ENCODE results near the gene FTCDNL1.

The FTCDNL1 gene

GRCh38 chr2:199850718-199851500, at the start of gene FTCDNL1:
Gene FTCDNL1 (minus strand): TSS chr2:199851192. CDS start chr2:199848962, 2,230 bp downstream.
- DNase-seq (ENCODE audit: low spot score): peak; percentile 82

- no peak for DNase-seq (ENCODE audit: low spot score)
Observed at GRCh38 chr2:199896617-199897016, 45.6 kb upstream of the FTCDNL1 start.

GRCh38 chr2:199895406-199895805, 44.4 kb upstream of the FTCDNL1 start:
- DNase-seq (ENCODE audit: low spot score): no peak

GRCh38 chr2:199883474-199884212, 32.7 kb upstream of the FTCDNL1 start:
- no peak for DNase-seq (ENCODE audit: low spot score)

GRCh38 chr2:199882667-199883066, 31.7 kb upstream of the FTCDNL1 start:
- DNase-seq (ENCODE audit: low spot score): no peak

GRCh38 chr2:199875400-199875799, 24.4 kb upstream of the FTCDNL1 start:
- no peak for DNase-seq (ENCODE audit: low spot score)

GRCh38 chr2:199874209-199874608, 23.2 kb upstream of the FTCDNL1 start:
- DNase-seq (ENCODE audit: low spot score): no peak

- no peak for DNase-seq (ENCODE audit: low spot score)
Observed at GRCh38 chr2:199870581-199870980, 19.6 kb upstream of the FTCDNL1 start.

GRCh38 chr2:199869653-199870052, 18.7 kb upstream of the FTCDNL1 start:
- DNase-seq (ENCODE audit: low spot score): no peak

- no peak for DNase-seq (ENCODE audit: low spot score)
Observed at GRCh38 chr2:199869227-199869541, 18.2 kb upstream of the FTCDNL1 start.

- DNase-seq (ENCODE audit: low spot score): no peak
Observed at GRCh38 chr2:199868431-199869226, 17.6 kb upstream of the FTCDNL1 start.

- DNase-seq (ENCODE audit: low spot score): no peak
Observed at GRCh38 chr2:199865905-199866304, 14.9 kb upstream of the FTCDNL1 start.

- DNase-seq (ENCODE audit: low spot score): no peak
Observed at GRCh38 chr2:199862788-199863187, 11.8 kb upstream of the FTCDNL1 start.

GRCh38 chr2:199861132-199861774, 10.3 kb upstream of the FTCDNL1 start:
- DNase-seq (ENCODE audit: low spot score): peak; percentile 60

GRCh38 chr2:199855812-199856211, 4.8 kb upstream of the FTCDNL1 start:
- no peak for DNase-seq (ENCODE audit: low spot score)

GRCh38 chr2:199851883-199852282, 891 bp upstream of the FTCDNL1 start:
- no peak for DNase-seq (ENCODE audit: low spot score)

GRCh38 chr2:199851501-199851810, 464 bp upstream of the FTCDNL1 start:
- DNase-seq (ENCODE audit: low spot score): no peak

- no peak for DNase-seq (ENCODE audit: low spot score)
Observed at GRCh38 chr2:199850218-199850717, 724 bp downstream of the FTCDNL1 start.

- no peak for DNase-seq (ENCODE audit: low spot score)
Observed at GRCh38 chr2:199848389-199849130, 2.4 kb downstream of the FTCDNL1 start.

- DNase-seq (ENCODE audit: low spot score): no peak
Observed at GRCh38 chr2:199847181-199847864, 3.7 kb downstream of the FTCDNL1 start.
